Measurements from ENCODE around the gene LY6G6D.

The LY6G6D gene

DNA sequence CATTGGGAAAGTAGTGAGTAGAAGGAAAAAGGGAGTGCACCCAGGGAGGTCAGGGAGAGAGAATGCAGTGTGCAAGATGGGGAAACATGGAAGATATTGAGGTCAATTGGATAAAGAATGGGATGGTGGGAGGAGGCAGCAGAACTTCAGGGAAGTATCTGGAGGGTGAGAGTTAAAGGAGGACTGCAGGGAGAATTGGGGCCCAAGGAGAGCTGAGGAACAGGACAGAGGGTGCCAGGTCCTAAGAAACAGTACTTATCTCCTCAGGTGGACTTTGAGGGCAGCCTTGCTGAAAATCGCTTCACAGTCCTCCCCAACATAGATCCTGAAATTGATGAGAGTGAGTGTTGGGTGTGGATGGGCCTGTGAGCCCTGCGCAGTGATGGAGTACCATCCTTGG, 43.1 kb downstream of the LY6G6D start:
- no peak for DNase-seq
- H3K4me3 ChIP-seq (ENCODE audit: low read depth, low read length): no peak overlapping the region
- TF ChIP-seq, protein P1, sequence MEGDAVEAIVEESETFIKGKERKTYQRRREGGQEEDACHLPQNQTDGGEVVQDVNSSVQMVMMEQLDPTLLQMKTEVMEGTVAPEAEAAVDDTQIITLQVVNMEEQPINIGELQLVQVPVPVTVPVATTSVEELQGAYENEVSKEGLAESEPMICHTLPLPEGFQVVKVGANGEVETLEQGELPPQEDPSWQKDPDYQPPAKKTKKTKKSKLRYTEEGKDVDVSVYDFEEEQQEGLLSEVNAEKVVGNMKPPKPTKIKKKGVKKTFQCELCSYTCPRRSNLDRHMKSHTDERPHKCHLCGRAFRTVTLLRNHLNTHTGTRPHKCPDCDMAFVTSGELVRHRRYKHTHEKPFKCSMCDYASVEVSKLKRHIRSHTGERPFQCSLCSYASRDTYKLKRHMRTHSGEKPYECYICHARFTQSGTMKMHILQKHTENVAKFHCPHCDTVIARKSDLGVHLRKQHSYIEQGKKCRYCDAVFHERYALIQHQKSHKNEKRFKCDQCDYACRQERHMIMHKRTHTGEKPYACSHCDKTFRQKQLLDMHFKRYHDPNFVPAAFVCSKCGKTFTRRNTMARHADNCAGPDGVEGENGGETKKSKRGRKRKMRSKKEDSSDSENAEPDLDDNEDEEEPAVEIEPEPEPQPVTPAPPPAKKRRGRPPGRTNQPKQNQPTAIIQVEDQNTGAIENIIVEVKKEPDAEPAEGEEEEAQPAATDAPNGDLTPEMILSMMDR (IDR thresholded peaks at IDR 0.05; ENCODE audit: low read depth, low read length, missing control alignments): no peak
- H3K27me3 ChIP-seq (replicated peaks): no peaks in the 10 kb centered on the region
- H3K27ac ChIP-seq: no peak overlapping the region
- in situ Hi-C loops (cut with HindIII; ENCODE audit: low pct_ligation_motif_present, low sequenced_read_pairs): no loop called here
- no peaks in the 10 kb centered on the region for H3K36me3 ChIP-seq (replicated peaks)

DNA sequence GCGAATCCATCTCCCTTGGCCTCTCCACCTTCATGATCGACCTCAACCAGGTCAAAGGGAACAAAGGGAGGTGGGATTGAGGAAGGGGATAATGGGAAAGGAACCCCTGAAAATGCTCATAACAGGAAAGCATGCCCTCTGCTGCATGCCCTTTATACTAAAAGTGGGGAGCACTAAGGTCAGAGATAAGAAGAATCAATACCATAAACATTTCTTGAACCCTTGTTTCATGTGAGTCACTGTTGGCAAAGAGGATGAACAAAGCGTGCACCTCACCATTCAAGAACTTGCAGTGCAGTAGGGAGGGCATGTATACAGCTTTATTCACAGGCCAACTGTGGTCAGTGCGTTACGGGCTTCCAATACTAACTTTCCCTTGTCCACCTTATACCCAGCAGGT, 45.6 kb downstream of the LY6G6D start:
- Histone ChIP-seq H3K4me3 (ENCODE audit: low read depth, low read length) (no peak overlapping the region), H3K27ac (no peak overlapping the region), H3K36me3 (replicated peaks) (no peaks in the 10 kb centered on the region), H3K27me3 (replicated peaks) (no peaks in the 10 kb centered on the region)
- no peak for DNase-seq
- in situ Hi-C loops (cut with HindIII; ENCODE audit: low pct_ligation_motif_present, low sequenced_read_pairs): no loop called here
- TF ChIP-seq, protein P1 (IDR thresholded peaks at IDR 0.05; ENCODE audit: low read depth, low read length, missing control alignments): no peak

DNA sequence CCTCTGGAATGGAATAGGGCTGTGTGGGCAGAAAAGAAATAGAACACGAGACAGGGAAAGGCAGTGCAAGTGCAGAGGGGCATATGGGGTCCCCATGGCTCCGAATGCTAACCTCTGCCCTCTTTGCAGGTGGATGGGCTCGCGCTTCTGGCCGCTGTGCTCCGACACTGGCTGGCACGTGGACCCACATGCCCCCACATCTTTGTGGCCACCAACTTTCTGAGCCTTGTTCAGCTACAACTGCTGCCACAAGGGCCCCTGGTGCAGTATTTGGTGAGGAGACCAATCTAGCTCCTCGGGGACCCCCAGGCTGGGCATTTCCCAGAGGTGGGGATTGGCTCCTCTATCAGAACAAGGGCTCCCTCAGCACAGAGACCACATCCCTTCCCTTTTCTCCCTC, 46.2 kb downstream of the LY6G6D start:
- no peaks in the 10 kb centered on the region for H3K27me3 ChIP-seq (replicated peaks)
- TF ChIP-seq, protein P1 (IDR thresholded peaks at IDR 0.05; ENCODE audit: low read depth, low read length, missing control alignments): no peak
- in situ Hi-C loops (cut with HindIII; ENCODE audit: low pct_ligation_motif_present, low sequenced_read_pairs): no loop called here
- no peaks in the 10 kb centered on the region for H3K36me3 ChIP-seq (replicated peaks)
- no peak overlapping the region for H3K4me3 ChIP-seq (ENCODE audit: low read depth, low read length)
- no peak overlapping the region for H3K27ac ChIP-seq
- no peak for DNase-seq

DNA sequence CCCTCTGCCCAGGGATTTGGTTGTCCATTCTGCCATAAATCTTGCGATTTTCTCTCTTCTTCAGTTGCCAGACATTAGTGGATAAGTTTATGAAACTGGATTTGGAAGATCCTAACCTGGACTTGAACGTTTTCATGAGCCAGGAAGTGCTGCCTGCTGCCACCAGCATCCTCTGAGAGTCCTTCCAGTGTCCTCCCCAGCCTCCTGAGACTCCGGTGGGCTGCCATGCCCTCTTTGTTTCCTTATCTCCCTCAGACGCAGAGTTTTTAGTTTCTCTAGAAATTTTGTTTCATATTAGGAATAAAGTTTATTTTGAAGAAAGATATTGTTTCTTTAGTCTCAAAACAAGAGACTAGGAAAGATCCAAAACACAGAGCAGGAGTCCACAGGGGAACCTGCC, 47.2 kb downstream of the LY6G6D start, which contains the start of gene SAPCD1:
SAPCD1 (plus strand) TSS at position 301 of the 400 bp plus-strand sequence. CDS start 399 bp downstream, outside the sequence.
- H3K4me3 ChIP-seq (ENCODE audit: low read depth, low read length): no peak within 1 kb of the TSS
- no peaks in the 10 kb centered on the region for H3K36me3 ChIP-seq (replicated peaks)
- no peak within 1 kb of the TSS for H3K27ac ChIP-seq
- no peaks in the 10 kb centered on the region for H3K27me3 ChIP-seq (replicated peaks)
- TF ChIP-seq, protein P1 (IDR thresholded peaks at IDR 0.05; ENCODE audit: low read depth, low read length, missing control alignments): no peak
- DNase-seq: no peak
- in situ Hi-C loops (cut with HindIII; ENCODE audit: low pct_ligation_motif_present, low sequenced_read_pairs): no loop called here

DNA sequence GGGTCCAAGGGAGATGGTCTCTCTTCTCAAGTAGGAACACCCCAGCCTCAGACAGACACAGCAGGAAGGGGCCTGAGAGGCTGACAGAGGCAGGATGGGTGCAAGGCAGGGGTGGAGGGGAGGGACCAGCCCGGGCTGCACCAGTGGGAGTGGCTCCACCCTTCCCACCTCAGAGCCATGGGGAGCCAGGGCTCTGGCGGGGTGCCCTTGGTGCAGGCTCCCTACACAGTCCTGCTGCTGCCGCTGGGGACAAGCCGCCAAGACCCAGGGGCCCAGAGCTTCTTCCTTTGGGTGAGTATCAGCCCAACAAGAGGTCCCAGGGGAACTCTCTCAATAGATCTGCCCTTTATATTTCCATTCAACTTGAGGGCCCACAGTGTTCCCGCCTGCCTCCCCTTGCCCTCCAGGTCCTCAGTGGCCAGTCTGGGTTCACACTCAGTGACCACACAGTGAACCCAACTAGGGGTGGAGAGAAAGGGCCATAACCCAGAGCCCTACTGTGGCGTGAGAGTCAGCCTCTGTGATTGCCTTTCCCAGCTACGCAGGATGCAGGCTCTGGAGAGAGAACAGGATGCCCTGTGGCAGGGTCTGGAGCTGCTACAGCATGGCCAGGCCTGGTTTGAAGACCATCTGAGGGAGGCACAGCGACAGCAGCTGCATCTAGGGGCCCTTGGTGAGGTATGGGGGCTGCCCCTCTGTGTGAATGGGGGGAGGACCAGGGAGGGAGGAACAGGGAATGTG, 47.9 kb downstream of the LY6G6D start:
- in situ Hi-C loops (cut with HindIII; ENCODE audit: low pct_ligation_motif_present, low sequenced_read_pairs): no loop called here

More for the DNA sequence above, 47.9 kb downstream of the LY6G6D start:
- Histone ChIP-seq H3K36me3 (replicated peaks) (no peaks in the 10 kb centered on the region), H3K27me3 (replicated peaks) (no peaks in the 10 kb centered on the region), H3K4me3 (ENCODE audit: low read depth, low read length) (no peak overlapping the region), H3K27ac (no peak overlapping the region)
- TF ChIP-seq, protein P1 (IDR thresholded peaks at IDR 0.05; ENCODE audit: low read depth, low read length, missing control alignments): no peak
- DNase-seq: no peak

Data from brain microvascular endothelial cell (primary cell).